H9 (cell line): ENCODE measurements around the gene MUCL3. TPM values are rescaled to one million over a fixed set of nuclear protein-coding genes. Genes with fewer than 3 reads are reported as not detected.

Source experiments
- DNase-seq: peaks from one replicate; pipeline ENCODE4 v3.0.0-alpha.2; 2017
- H2AFZ ChIP-seq: one replicate; pipeline ENCODE4 v1.6.1; 2013; ENCODE audit warnings: mild to moderate bottlenecking, low read length, control low read depth, moderate library complexity
- H2AK5ac ChIP-seq: 2 replicates; pipeline ENCODE4 v1.6.1; 2013; ENCODE audit warnings: low read length, control low read depth, mixed read lengths; ENCODE audit not compliant: insufficient read length
- H2BK120ac ChIP-seq: one replicate; pipeline ENCODE4 v1.6.1; 2013; ENCODE audit warnings: low read depth, mild to moderate bottlenecking, low read length, control low read depth, inconsistent platforms; ENCODE audit not compliant: poor library complexity, severe bottlenecking
- H2BK12ac ChIP-seq: 2 replicates; pipeline ENCODE4 v1.6.1; 2013; ENCODE audit warnings: low read length, control low read depth, mixed read lengths, low read depth; ENCODE audit not compliant: insufficient read length
- H2BK15ac ChIP-seq: 2 replicates; pipeline ENCODE4 v1.6.1; 2013; ENCODE audit warnings: low read depth, low read length, control low read depth
- H2BK20ac ChIP-seq: one replicate; pipeline ENCODE4 v1.6.1; 2013; ENCODE audit warnings: low read depth, mild to moderate bottlenecking, low read length, control low read depth, inconsistent platforms; ENCODE audit not compliant: poor library complexity, severe bottlenecking
- H2BK5ac ChIP-seq: 2 replicates; pipeline ENCODE4 v1.6.1; 2013; ENCODE audit warnings: low read length, control low read depth, mixed read lengths; ENCODE audit not compliant: insufficient read length
- H3K14ac ChIP-seq: 2 replicates; pipeline ENCODE4 v1.6.1; 2013; ENCODE audit warnings: low read length, control low read depth; ENCODE audit not compliant: insufficient read depth
- H3K18ac ChIP-seq: 2 replicates; pipeline ENCODE4 v1.6.1; 2013; ENCODE audit warnings: low read depth, mild to moderate bottlenecking, mixed read lengths, low read length, control low read depth; ENCODE audit not compliant: insufficient read length
- H3K23ac ChIP-seq: 2 replicates; pipeline ENCODE4 v1.6.1; 2013; ENCODE audit warnings: low read length, control low read depth, mixed read lengths, low read depth; ENCODE audit not compliant: insufficient read length
- H3K23me2 ChIP-seq: 2 replicates; pipeline ENCODE4 v1.6.1; 2013; ENCODE audit warnings: low read depth, mild to moderate bottlenecking, mixed read lengths, low read length, control low read depth; ENCODE audit not compliant: insufficient read length, poor library complexity, severe bottlenecking
- H3K27ac ChIP-seq: 2 replicates; pipeline ENCODE4 v1.5.1; 2013; ENCODE audit warnings: low read length, control low read depth, mixed read lengths, low read depth; ENCODE audit not compliant: insufficient read length
- H3K27me3 ChIP-seq: 2 replicates; pipeline ENCODE4 v1.6.1; 2013; ENCODE audit warnings: low read length, control low read depth, inconsistent platforms; ENCODE audit not compliant: insufficient read depth
- H3K4ac ChIP-seq: 2 replicates; pipeline ENCODE4 v1.6.1; 2013; ENCODE audit warnings: low read depth, mild to moderate bottlenecking, control low read depth, inconsistent platforms, low read length, moderate library complexity
- H3K4me1 ChIP-seq: 2 replicates; pipeline ENCODE4 v1.6.1; 2013; ENCODE audit warnings: low read length, control low read depth, inconsistent platforms; ENCODE audit not compliant: insufficient read depth
- H3K4me2 ChIP-seq: 2 replicates; pipeline ENCODE4 v1.6.1; 2013; ENCODE audit warnings: low read length, control low read depth, mixed read lengths; ENCODE audit not compliant: insufficient read length, insufficient read depth
- H3K56ac ChIP-seq: 2 replicates; pipeline ENCODE4 v1.6.1; 2013; ENCODE audit warnings: low read depth, mild to moderate bottlenecking, mixed read lengths, low read length, control low read depth; ENCODE audit not compliant: insufficient read length
- H3K79me1 ChIP-seq: 2 replicates; pipeline ENCODE4 v1.6.1; 2013; ENCODE audit warnings: low read depth, mild to moderate bottlenecking, moderate library complexity, low read length, control low read depth, inconsistent platforms; ENCODE audit not compliant: insufficient read depth, poor library complexity, severe bottlenecking
- H3K79me2 ChIP-seq: 2 replicates; pipeline ENCODE4 v1.6.1; 2013; ENCODE audit warnings: low read length, control low read depth, inconsistent platforms; ENCODE audit not compliant: insufficient read depth
- H3K9ac ChIP-seq: 2 replicates; pipeline ENCODE4 v1.6.1; 2013; ENCODE audit warnings: low read length, control low read depth, mixed read lengths; ENCODE audit not compliant: insufficient read length; ENCODE audit errors: extremely low read depth
- H3K9me3 ChIP-seq: one replicate; pipeline ENCODE4 v1.6.1; 2013; ENCODE audit warnings: low read depth, low read length, inconsistent platforms; ENCODE audit not compliant: control insufficient read depth
- H3T11ph ChIP-seq: one replicate; pipeline ENCODE4 v1.6.1; 2013; ENCODE audit warnings: mild to moderate bottlenecking, low read length, control low read depth, inconsistent platforms
- H4K20me1 ChIP-seq: one replicate; pipeline ENCODE4 v1.6.1; 2013; ENCODE audit not compliant: control insufficient read depth, insufficient read length, insufficient read depth
- H4K5ac ChIP-seq: 2 replicates; pipeline ENCODE4 v1.6.1; 2013; ENCODE audit warnings: low read depth, mild to moderate bottlenecking, mixed read lengths, low read length, control low read depth; ENCODE audit not compliant: insufficient read length
- H4K8ac ChIP-seq: replicated peaks from 2 replicates; pipeline ENCODE4 v1.6.1; 2013; ENCODE audit warnings: low read length, control low read depth, mixed read lengths, low read depth; ENCODE audit not compliant: insufficient read length
- H4K91ac ChIP-seq: 2 replicates; pipeline ENCODE4 v1.6.1; 2013; ENCODE audit warnings: low read depth, mild to moderate bottlenecking, moderate library complexity, mixed read lengths, low read length, control low read depth; ENCODE audit not compliant: insufficient read length
- H3K27ac Mint-ChIP-seq, 3 experiments: 2 replicates in 2 of 3; 3 replicates in 1 of 3; pipeline ENCODE4 v1.8.0; 2020 to 2021; ENCODE audit warnings: mixed read lengths in 3 of 3, mild to moderate bottlenecking in 1 of 3, moderate library complexity in 1 of 3
- H3K27me3 Mint-ChIP-seq: 2 replicates; pipeline ENCODE4 v1.8.0; 2021; ENCODE audit warnings: low read depth, mild to moderate bottlenecking, moderate library complexity, mixed read lengths
- H3K36me3 Mint-ChIP-seq, 3 experiments: 2 replicates in 2 of 3; 3 replicates in 1 of 3; pipeline ENCODE4 v1.8.0; 2020 to 2021; ENCODE audit warnings: low read depth in 3 of 3, mixed read lengths in 3 of 3; ENCODE audit not compliant: insufficient read depth in 1 of 3
- H3K4me1 Mint-ChIP-seq, 2 experiments: 2 replicates each; pipeline ENCODE4 v1.8.0; 2020; ENCODE audit warnings: mixed read lengths in 2 of 2
- H3K4me3 Mint-ChIP-seq, 2 experiments: 2 replicates in 1 of 2; 3 replicates in 1 of 2; pipeline ENCODE4 v1.8.0; 2020 to 2021; ENCODE audit warnings: mild to moderate bottlenecking in 2 of 2, mixed read lengths in 2 of 2, moderate library complexity in 1 of 2
- H3K9me3 Mint-ChIP-seq, 2 experiments: 2 replicates in 1 of 2; 3 replicates in 1 of 2; pipeline ENCODE4 v1.8.0; 2020; ENCODE audit warnings: mild to moderate bottlenecking in 2 of 2, mixed read lengths in 2 of 2, moderate library complexity in 1 of 2
- CTCF ChIP-seq: fragments of 200-600 bp; sonication (generic); conservative IDR thresholded peaks from 3 replicates; pipeline ENCODE4 v1.8.0; 2021; ENCODE audit warnings: antibody characterized with exemption, mild to moderate bottlenecking
- WGBS: extraction: QIAGEN DNeasy Blood & Tissue Kit; methylation state at CpG from one replicate; pipeline ENCODE4 v1.1.7; 2013; ENCODE audit warnings: missing lambda C conversion rate, low lambda C conversion rate, mixed read lengths; ENCODE audit not compliant: insufficient read length; ENCODE audit errors: extremely low coverage; 5-methylcytosine and 5-hydroxymethylcytosine counted together
- total RNA-seq: library from RNA; stranded (reverse); gene quantifications from 2 replicates; pipeline ENCODE4 v1.2.1, GENCODE V29; 2021

MUCL3 gene
- total RNA-seq, 1 experiment from 2014 or later, result 0.15 TPM

- H3K18ac ChIP-seq, result no peak overlapping the region
- H4K5ac ChIP-seq, result no peak overlapping the region
- H3K79me2 ChIP-seq, result no peaks in the 10 kb centered on the region
- no CpG with 5 or more reads among the region's 2 CpGs for WGBS
- H2BK15ac ChIP-seq, result no peak overlapping the region
- H4K91ac ChIP-seq, result no peak overlapping the region
- H3T11ph ChIP-seq, result no peak overlapping the region
- H3K79me1 ChIP-seq, result no peaks in the 10 kb centered on the region
- H2BK120ac ChIP-seq, result no peak overlapping the region
- no peaks in the 10 kb centered on the region for H3K23me2 ChIP-seq
- H4K20me1 ChIP-seq, result no peaks in the 10 kb centered on the region
- no peak overlapping the region for H3K27ac Mint-ChIP-seq
- H3K23ac ChIP-seq, result no peak overlapping the region
- H3K27me3 ChIP-seq, result no peaks in the 10 kb centered on the region
- no peak for DNase-seq
- H3K4me3 Mint-ChIP-seq, result no peak overlapping the region
- H3K9me3 Mint-ChIP-seq, result peaks cover 12 to 18% of the 10 kb centered on the region in 2 experiments
- H3K4me1 Mint-ChIP-seq, result no peaks in the 10 kb centered on the region
- H2AFZ ChIP-seq, result no peak overlapping the region
- H4K8ac ChIP-seq, result no peak overlapping the region
- peaks cover 2% of the 10 kb centered on the region for H3K27me3 Mint-ChIP-seq
- no peak for TF ChIP-seq CTCF
- H3K14ac ChIP-seq, result no peak overlapping the region
- no peak overlapping the region for H2BK12ac ChIP-seq
- H3K36me3 Mint-ChIP-seq, result peaks cover 2 to 7% (median 7%) of the 10 kb centered on the region in 3 experiments; a peak in 6 of 7 replicates
- no peak overlapping the region for H2AK5ac ChIP-seq
- no peak overlapping the region for H2BK5ac ChIP-seq
- no peaks in the 10 kb centered on the region for H3K4me1 ChIP-seq
- H3K9ac ChIP-seq, result no peak overlapping the region
- no peak overlapping the region for H3K4me2 ChIP-seq
- no peak overlapping the region for H3K4ac ChIP-seq
- H3K56ac ChIP-seq, result no peak overlapping the region
- no peaks in the 10 kb centered on the region for H3K9me3 ChIP-seq
- no peak overlapping the region for H3K27ac ChIP-seq
- H2BK20ac ChIP-seq, result no peak overlapping the region
These were observed 56.5 kb downstream of the MUCL3 start for GRCh38 chr6:30997301-30997700.
